T-helper 22 cell (primary cell): ENCODE measurements around the gene SEC24A.
"Not testable (repeated sequence)": the region's sequence is repeated elsewhere in the genome, so short reads cannot be mapped to it uniquely, and the experiment has no call there.

Source experiments
- DNase-seq: peaks from one replicate; pipeline ENCODE4 v3.0.0-alpha.2; 2020; ENCODE audit warnings: low read depth

Gene SEC24A

DNA sequence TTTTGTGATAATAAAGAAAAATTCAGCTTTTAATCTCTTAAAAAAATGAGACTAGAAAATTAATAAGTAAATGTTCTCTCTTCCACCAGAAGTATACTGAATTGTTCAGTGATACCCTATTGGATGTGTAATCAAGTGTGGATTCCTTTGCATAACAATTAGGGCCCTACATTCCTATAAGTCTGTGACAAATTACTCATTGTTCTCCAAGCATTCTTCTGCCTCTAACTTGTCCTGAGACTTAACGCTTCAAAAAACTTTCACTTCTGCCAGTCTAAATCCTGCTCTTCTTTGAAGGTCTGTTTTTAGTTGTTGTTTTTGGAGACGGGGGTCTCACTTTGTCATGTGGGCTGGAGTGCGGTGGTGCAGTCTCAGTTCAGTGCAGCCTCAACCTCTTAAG lies 100.8 kb downstream of the SEC24A start:
- no peak for DNase-seq

DNA sequence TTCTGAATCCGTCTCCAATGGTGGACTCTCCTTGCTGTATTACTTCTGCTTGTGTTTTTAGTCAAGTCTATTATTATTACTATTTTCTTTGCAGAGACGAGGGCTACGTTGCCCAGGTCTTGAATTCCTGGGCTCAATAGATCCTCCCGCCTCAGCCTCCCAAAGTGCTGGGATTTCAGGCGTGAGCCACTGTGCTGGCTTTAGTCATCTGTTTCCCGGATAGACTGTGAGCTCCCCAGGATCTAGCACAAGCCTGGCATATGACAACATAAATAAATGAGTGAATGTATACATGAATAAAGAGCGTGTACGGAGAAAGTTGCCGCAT lies 109.6 kb downstream of the SEC24A start:
- no peak for DNase-seq

DNA sequence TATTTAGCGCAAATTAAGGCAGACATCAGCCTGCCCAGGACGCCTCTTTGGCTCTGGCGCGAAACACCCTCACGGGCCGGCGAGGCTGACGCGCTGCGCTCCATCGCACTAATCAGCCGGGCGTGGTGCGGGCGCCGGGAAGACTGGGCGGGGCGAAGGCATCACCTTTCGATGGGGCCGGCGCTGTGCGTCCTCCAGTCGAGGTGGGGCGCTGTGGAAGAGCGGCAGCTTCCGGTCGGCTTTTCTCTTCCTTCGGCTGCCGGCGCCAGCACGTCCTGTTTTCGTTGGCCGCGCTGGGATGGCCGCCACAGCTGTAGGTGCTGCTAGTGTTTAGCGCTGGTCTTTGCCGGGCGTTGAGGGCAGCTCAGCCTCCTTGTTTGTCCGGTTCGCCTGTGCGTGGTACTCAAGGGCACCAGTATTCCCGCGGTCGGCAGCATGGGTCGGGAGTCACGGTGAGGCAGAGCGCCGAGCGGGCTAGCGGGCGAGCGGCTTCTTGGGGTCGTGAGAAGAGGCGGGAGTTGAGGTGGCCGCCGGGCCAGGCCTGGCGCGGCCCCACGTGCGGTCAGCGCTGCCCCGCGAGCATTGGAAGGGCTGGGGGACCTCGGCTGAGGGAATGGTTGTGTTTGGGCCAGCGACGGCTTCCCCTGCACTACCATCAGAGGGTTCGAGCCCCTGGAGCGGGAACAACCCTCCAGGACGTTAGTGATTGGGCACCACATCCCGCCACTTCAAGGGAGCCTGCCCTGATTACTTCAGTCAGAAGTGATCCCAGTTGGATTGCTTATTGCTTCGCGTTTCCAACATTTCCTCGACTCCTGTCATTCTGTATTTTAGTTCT lies 110.1 kb downstream of the SEC24A start, which contains the start of gene DDX46:
Gene DDX46 (plus strand): TSS at position 276 of the 838 bp plus-strand sequence. CDS start 160 bp downstream, at position 436.
- DNase-seq: peak; percentile 87

DNA sequence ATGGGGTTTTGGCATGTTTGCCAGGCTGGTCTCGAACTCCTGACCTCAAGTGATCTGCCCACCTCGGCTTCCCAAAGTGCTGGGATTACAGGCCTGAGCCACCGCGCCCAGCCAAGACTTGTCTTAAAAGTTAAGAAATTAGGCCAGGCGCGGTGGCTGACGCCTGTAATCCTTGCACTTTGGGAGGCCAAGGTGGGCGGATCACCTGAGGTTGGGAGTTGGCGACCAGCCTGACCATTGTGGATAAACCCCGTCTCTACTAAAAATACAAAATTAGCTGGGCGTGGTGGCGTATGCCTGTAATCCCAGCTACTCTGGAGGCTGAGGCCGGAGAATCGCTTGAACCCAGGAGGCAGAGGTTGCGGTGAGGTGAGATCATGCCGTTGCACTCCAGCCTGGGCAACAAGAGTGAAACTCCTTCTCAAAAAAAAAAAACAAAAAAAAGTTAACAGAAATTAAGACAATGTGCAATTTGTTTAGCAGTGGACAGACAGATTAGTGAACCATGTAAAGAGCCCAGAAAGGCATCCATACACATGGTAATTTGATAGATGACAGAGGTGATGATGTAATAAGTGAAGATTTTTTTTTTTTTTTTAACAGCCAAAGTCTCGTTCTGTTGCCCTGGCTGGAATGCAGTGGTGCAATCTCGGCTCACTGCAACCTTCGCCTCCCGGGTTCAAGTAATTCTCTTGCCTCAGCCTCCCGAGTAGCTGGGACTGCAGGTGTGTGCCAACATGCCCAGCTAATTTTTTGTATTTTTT lies 119.1 kb downstream of the SEC24A start:
- DNase-seq: not testable (repeated sequence)

DNA sequence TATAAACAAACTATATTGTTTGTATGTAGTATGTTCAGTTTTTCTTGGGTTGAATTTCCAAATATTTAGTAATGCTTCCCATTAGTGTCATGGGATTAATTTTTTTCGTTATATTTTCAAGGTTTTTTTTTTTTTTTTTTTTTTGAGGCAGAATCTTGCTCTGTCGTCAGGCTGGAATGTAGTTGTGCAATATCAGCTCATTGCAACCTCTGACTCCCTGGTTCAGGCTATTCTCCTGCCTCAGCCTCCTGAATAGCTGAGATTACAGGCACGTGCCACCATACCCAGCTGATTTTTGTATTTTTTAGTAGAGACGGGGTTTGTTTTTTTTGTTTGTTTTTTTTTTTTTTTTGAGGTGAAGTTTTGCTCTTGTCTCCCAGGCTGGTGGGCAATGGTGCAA lies 120.6 kb downstream of the SEC24A start:
- DNase-seq: no peak

DNA sequence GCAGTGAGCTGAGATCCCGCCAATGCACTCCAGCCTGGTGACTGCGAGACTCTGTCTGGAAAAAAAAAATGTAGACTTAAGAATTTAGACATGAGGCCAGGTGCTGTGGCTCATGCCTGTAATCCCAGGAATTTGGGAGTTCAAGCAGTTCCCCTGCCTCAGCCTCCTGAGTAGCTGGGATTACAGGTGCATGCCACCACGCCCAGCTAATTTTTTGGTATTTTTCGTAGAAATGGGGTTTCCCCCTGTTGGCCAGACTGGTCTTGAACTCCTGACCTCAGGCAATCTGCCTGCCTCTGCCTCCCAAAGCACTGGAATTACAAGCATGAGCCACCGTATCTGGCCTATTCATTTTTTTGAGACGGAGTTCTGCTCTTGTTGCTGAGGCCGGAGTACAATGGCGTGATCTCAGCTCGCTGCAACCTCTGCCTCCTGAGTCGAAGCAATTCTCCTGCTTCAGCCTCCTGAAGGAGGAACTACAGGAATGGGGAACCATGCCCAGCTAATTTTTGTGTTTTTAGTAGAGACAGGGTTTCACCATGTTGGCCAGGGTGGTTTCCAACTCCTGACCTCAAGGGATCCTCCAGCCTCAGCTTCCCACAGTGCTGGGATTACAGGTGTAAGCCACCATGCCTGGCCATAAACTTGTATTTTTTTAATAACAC lies 124.0 kb downstream of the SEC24A start:
- DNase-seq: no peak

DNA sequence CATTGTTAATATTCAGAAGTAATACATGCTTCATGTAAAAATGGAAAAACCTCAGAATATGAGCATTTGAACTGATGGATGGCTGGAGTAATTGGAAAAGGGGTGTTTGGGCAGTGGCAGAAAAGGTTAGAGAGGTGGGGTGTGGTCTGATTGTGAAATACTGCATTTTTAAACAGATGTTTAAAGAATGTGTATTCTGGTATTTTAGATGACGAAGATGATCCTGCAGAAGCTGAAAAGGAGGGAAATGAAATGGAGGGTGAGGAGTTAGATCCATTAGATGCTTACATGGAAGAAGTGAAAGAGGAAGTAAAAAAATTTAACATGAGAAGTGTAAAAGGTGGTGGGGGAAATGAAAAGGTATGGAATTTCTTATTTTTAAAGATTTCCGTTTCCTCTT lies 128.8 kb downstream of the SEC24A start:
- DNase-seq: no peak
